Naive thymus-derived CD4-positive, alpha-beta T cell (primary cell): Measurements from ENCODE around the gene BRD9. TPM values are rescaled to one million over a fixed set of nuclear protein-coding genes. Genes with fewer than 3 reads are reported as not detected.
"Not testable (repeated sequence)": the region's sequence is repeated elsewhere in the genome, so short reads cannot be mapped to it uniquely, and the experiment has no call there.

Experiments
- ATAC-seq: fragments of 150-1000 bp; cut with Tn5 transposase; 2 replicates; pipeline ENCODE4 v1.10.0; 2021; ENCODE audit warnings: mild to moderate bottlenecking, moderate library complexity
- CTCF ChIA-PET: fragments of 350-600 bp; sonication (Branson Sonifier 250); formaldehyde crosslinking; loops from one replicate; lab custom pipeline; 2021; ENCODE audit warnings: antibody characterized with exemption; lab: Charles Lee
- POLR2A ChIA-PET: fragments of 350-600 bp; sonication (Branson Sonifier 250); formaldehyde crosslinking; loops from one replicate; lab custom pipeline; 2021; ENCODE audit warnings: antibody characterized with exemption, inconsistent platforms; lab: Charles Lee
- DNase-seq, 9 donors: peaks; one replicate each; pipeline versions ENCODE4 v3.0.0 to v3.0.0-alpha.2; 2020 to 2022; ENCODE audit warnings: mixed read lengths in 1 of 9
- H3K27ac ChIP-seq: one replicate; pipeline ENCODE4 v1.7.0; 2013; ENCODE audit warnings: mild to moderate bottlenecking, low read depth, low read length, moderate library complexity
- H3K27me3 ChIP-seq, 2 donors: one replicate each; pipeline ENCODE4 v1.7.0; 2013; ENCODE audit warnings: low read length in 2 of 2, mild to moderate bottlenecking in 2 of 2, moderate library complexity in 2 of 2; ENCODE audit not compliant: control insufficient read depth in 2 of 2, insufficient read depth in 2 of 2
- H3K36me3 ChIP-seq, 3 experiments: 1 replicate in 2 of 3; 2 replicates in 1 of 3; pipeline ENCODE4 v1.7.0; 2013; ENCODE audit warnings: low read length in 3 of 3, mild to moderate bottlenecking in 3 of 3, moderate library complexity in 1 of 3; ENCODE audit not compliant: insufficient read depth in 3 of 3, control insufficient read depth in 2 of 3
- H3K4me1 ChIP-seq, 2 donors: one replicate each; pipeline ENCODE4 v1.7.0; 2013; ENCODE audit warnings: low read length in 2 of 2, mild to moderate bottlenecking in 2 of 2, moderate library complexity in 1 of 2; ENCODE audit not compliant: control insufficient read depth in 2 of 2, insufficient read depth in 2 of 2
- H3K4me3 ChIP-seq: 2 replicates; pipeline ENCODE4 v1.7.0; 2013; ENCODE audit warnings: mild to moderate bottlenecking, low read length
- H3K9me3 ChIP-seq, 3 experiments: 1 replicate in 2 of 3; 2 replicates in 1 of 3; pipeline ENCODE4 v1.7.0; 2013; ENCODE audit warnings: low read length in 3 of 3; ENCODE audit not compliant: control insufficient read depth in 2 of 3
- H3K27ac Mint-ChIP-seq, 9 donors: one replicate each; pipeline ENCODE4 v1.8.0; 2020 to 2022; ENCODE audit warnings: mixed read lengths in 9 of 9, mild to moderate bottlenecking in 8 of 9, moderate library complexity in 5 of 9, inconsistent platforms in 2 of 9
- H3K27me3 Mint-ChIP-seq, 5 donors: one replicate each; pipeline ENCODE4 v1.8.0; 2021 to 2022; ENCODE audit warnings: mixed read lengths in 5 of 5, mild to moderate bottlenecking in 1 of 5
- H3K36me3 Mint-ChIP-seq, 5 donors: one replicate each; pipeline ENCODE4 v1.8.0; 2020 to 2022; ENCODE audit warnings: mixed read lengths in 5 of 5, mild to moderate bottlenecking in 3 of 5, inconsistent platforms in 1 of 5
- H3K4me1 Mint-ChIP-seq, 7 donors: one replicate each; pipeline ENCODE4 v1.8.0; 2020 to 2022; ENCODE audit warnings: mixed read lengths in 7 of 7, mild to moderate bottlenecking in 3 of 7, inconsistent platforms in 1 of 7
- H3K4me3 Mint-ChIP-seq, 10 donors: one replicate each; pipeline ENCODE4 v1.8.0; 2020 to 2022; ENCODE audit warnings: mild to moderate bottlenecking in 10 of 10, mixed read lengths in 10 of 10, moderate library complexity in 6 of 10, inconsistent platforms in 2 of 10
- H3K9me3 Mint-ChIP-seq, 11 donors: one replicate each; pipeline ENCODE4 v1.8.0; 2020 to 2022; ENCODE audit warnings: mixed read lengths in 11 of 11, mild to moderate bottlenecking in 4 of 11, inconsistent platforms in 1 of 11, moderate library complexity in 1 of 11
- intact Hi-C, 2 donors: fragments of 100-400 bp; cut with micrococcal nuclease; formaldehyde crosslinking; loops; one replicate each; pipeline ENCODE4 v1.15.1; 2023
- polyA plus RNA-seq, 2 donors: library from polyadenylated mRNA; unstranded; fragments of 300-500 nt; fragmentation: Illumina TruSeq; gene quantifications; one replicate each; pipeline ENCODE4 v1.2.3, GENCODE V29; 2021
- total RNA-seq, 6 experiments: library from RNA in 5 of 6; stranded (reverse) in 5 of 6; gene quantifications; 1 replicate in 5 of 6; 2 replicates in 1 of 6; pipeline ENCODE4 v1.2.3 and lab custom pipeline; 2021 to 2026

The BRD9 gene
- total and polyA plus RNA-seq, 7 experiments from 2014 or later: 10.6 to 93.2 (median 81.2) TPM

GRCh38 chr5:935510-936084 is 43.0 kb upstream of the BRD9 start:
- no peaks in the 10 kb centered on the region for H3K36me3 Mint-ChIP-seq
- intact Hi-C loops: no loop called here

GRCh38 chr5:934381-934967 is 41.9 kb upstream of the BRD9 start:
- intact Hi-C loops, ATAC-seq: not testable (repeated sequence)

More at GRCh38 chr5:935510-936084, 43.0 kb upstream of the BRD9 start:
- H3K9me3 ChIP-seq: no peaks in the 10 kb centered on the region
- ChIA-PET CTCF (no interaction called here), POLR2A (interaction anchor here (0.6 kb wide), 1 partner anchor 174 kb away, joined by 4 read pairs; no protein-coding TSS in a partner anchor)
- no peaks in the 10 kb centered on the region for H3K4me1 ChIP-seq
- H3K4me3 ChIP-seq: no peak overlapping the region
- Mint-ChIP-seq H3K27ac (no peak overlapping the region), H3K9me3 (no peaks in the 10 kb centered on the region), H3K4me1 (peaks cover 0 to 11% (median 0%) of the 10 kb centered on the region in 7 donors), H3K27me3 (peaks cover 0 to 10% (median under 1%) of the 10 kb centered on the region in 5 donors), H3K4me3 (no peak overlapping the region)
- ATAC-seq (no peak), DNase-seq (no peak)
- no peak overlapping the region for H3K27ac ChIP-seq
- no peaks in the 10 kb centered on the region for H3K27me3 ChIP-seq
- H3K36me3 ChIP-seq: no peaks in the 10 kb centered on the region

GRCh38 chr5:933951-934350 is 41.4 kb upstream of the BRD9 start:
- H3K4me1 ChIP-seq, H3K9me3 ChIP-seq, H3K4me3 Mint-ChIP-seq, H3K27me3 ChIP-seq, DNase-seq, ATAC-seq, intact Hi-C loops, H3K27ac ChIP-seq, H3K36me3 ChIP-seq, POLR2A ChIA-PET, H3K4me3 ChIP-seq, H3K9me3 Mint-ChIP-seq, H3K27ac Mint-ChIP-seq, H3K36me3 Mint-ChIP-seq: not testable (repeated sequence)
- CTCF ChIA-PET: interaction anchor here (1.3 to 1.6 kb wide), 2 partner anchors 10 to 207 kb away, joined by 4 to 6 read pairs; no protein-coding TSS in a partner anchor
- peaks cover 0 to 17% (median 1%) of the 10 kb centered on the region in 5 donors for H3K27me3 Mint-ChIP-seq
- peaks cover 0 to 11% (median 0%) of the 10 kb centered on the region in 7 donors for H3K4me1 Mint-ChIP-seq

More at GRCh38 chr5:934381-934967, 41.9 kb upstream of the BRD9 start:
- H3K4me1 ChIP-seq, H3K4me3 ChIP-seq, H3K27me3 ChIP-seq, DNase-seq, H3K9me3 ChIP-seq, H3K9me3 Mint-ChIP-seq, H3K36me3 ChIP-seq, H3K4me3 Mint-ChIP-seq, H3K27ac ChIP-seq, H3K36me3 Mint-ChIP-seq, H3K27ac Mint-ChIP-seq: not testable (repeated sequence)
- CTCF ChIA-PET: interaction anchor here (1.3 to 1.6 kb wide), 2 partner anchors 11 to 206 kb away, joined by 4 to 6 read pairs; no protein-coding TSS in a partner anchor
- Mint-ChIP-seq H3K4me1 (peaks cover 0 to 11% (median 0%) of the 10 kb centered on the region in 7 donors), H3K27me3 (peaks cover 0 to 14% (median 0%) of the 10 kb centered on the region in 5 donors)
- POLR2A ChIA-PET: interaction anchor here (0.6 kb wide), 1 partner anchor 175 kb away, joined by 4 read pairs; no protein-coding TSS in a partner anchor

GRCh38 chr5:933251-933861 is 40.8 kb upstream of the BRD9 start:
- ATAC-seq: no peak
- no peaks in the 10 kb centered on the region for H3K36me3 ChIP-seq
- ChIA-PET CTCF (interaction anchor here (0.9 to 1.6 kb wide), 3 partner anchors 10 to 207 kb away, joined by 3 to 6 read pairs (median 4); no protein-coding TSS in a partner anchor), POLR2A (interaction anchor here (0.6 kb wide), 1 partner anchor 212 kb away, joined by 3 read pairs; no protein-coding TSS in a partner anchor)
- peaks cover 0 to 11% (median 0%) of the 10 kb centered on the region in 7 donors for H3K4me1 Mint-ChIP-seq
- no peaks in the 10 kb centered on the region for H3K9me3 ChIP-seq
- intact Hi-C loops: no loop called here
- no peaks in the 10 kb centered on the region for H3K9me3 Mint-ChIP-seq
- no peaks in the 10 kb centered on the region for H3K27me3 ChIP-seq
- H3K4me1 ChIP-seq: no peaks in the 10 kb centered on the region
- peaks cover 0 to 23% (median 4%) of the 10 kb centered on the region in 5 donors for H3K27me3 Mint-ChIP-seq
- no peak for DNase-seq
- H3K4me3 ChIP-seq: no peak overlapping the region
- H3K4me3 Mint-ChIP-seq: no peak overlapping the region
- H3K27ac ChIP-seq: no peak overlapping the region
- no peaks in the 10 kb centered on the region for H3K36me3 Mint-ChIP-seq
- no peak overlapping the region for H3K27ac Mint-ChIP-seq

- peaks cover 0 to 11% (median 2%) of the 10 kb centered on the region in 7 donors for H3K4me1 Mint-ChIP-seq
- Histone ChIP-seq H3K4me1 (no peaks in the 10 kb centered on the region), H3K27me3 (no peaks in the 10 kb centered on the region), H3K36me3 (no peaks in the 10 kb centered on the region), H3K27ac (no peak overlapping the region), H3K4me3 (no peak overlapping the region), H3K9me3 (no peaks in the 10 kb centered on the region)
- intact Hi-C loops: no loop called here
- ChIA-PET POLR2A (no interaction called here), CTCF (interaction anchor here (0.9 kb wide), 1 partner anchor 13 kb away, joined by 3 read pairs; no protein-coding TSS in a partner anchor)
- DNase-seq (no peak), ATAC-seq (no peak)
- H3K27me3 Mint-ChIP-seq: peaks cover 5 to 29% (median 9%) of the 10 kb centered on the region in 5 donors
- H3K9me3 Mint-ChIP-seq: no peaks in the 10 kb centered on the region
- H3K36me3 Mint-ChIP-seq: no peaks in the 10 kb centered on the region
- H3K4me3 Mint-ChIP-seq: no peak overlapping the region
- no peak overlapping the region for H3K27ac Mint-ChIP-seq
Measured at GRCh38 chr5:932628-933250, 40.1 kb upstream of the BRD9 start.

GRCh38 chr5:932151-932627 is 39.6 kb upstream of the BRD9 start:
- H3K27ac Mint-ChIP-seq: no peak overlapping the region
- DNase-seq (no peak), ATAC-seq (no peak)
- POLR2A ChIA-PET: no interaction called here
- no peaks in the 10 kb centered on the region for H3K9me3 Mint-ChIP-seq
- H3K9me3 ChIP-seq: no peaks in the 10 kb centered on the region
- H3K27me3 Mint-ChIP-seq: peaks cover 10 to 33% (median 14%) of the 10 kb centered on the region in 5 donors
- H3K4me3 ChIP-seq: no peak overlapping the region
- H3K4me3 Mint-ChIP-seq: no peak overlapping the region
- no peaks in the 10 kb centered on the region for H3K36me3 Mint-ChIP-seq
- intact Hi-C loops: no loop called here
- CTCF ChIA-PET: interaction anchor here (1.5 kb wide), 1 partner anchor 208 kb away, joined by 5 read pairs; no protein-coding TSS in a partner anchor
- H3K36me3 ChIP-seq: no peaks in the 10 kb centered on the region
- no peak overlapping the region for H3K27ac ChIP-seq
- peaks cover 0 to 11% (median 5%) of the 10 kb centered on the region in 7 donors for H3K4me1 Mint-ChIP-seq
- no peaks in the 10 kb centered on the region for H3K27me3 ChIP-seq
- no peaks in the 10 kb centered on the region for H3K4me1 ChIP-seq
